K562 (cell line): Measurements from ENCODE around the gene MRPL38.

Experiments used
- GATA2 ChIP-seq: sonication (generic); formaldehyde crosslinking; IDR thresholded peaks from 2 replicates; pipeline ENCODE4 v1.4.0; 2020; ENCODE audit warnings: mild to moderate bottlenecking, missing genetic modification reagents
- ZKSCAN8 ChIP-seq: fragments of 200-800 bp; sonication (Bioruptor generic); IDR thresholded peaks from 2 replicates; pipeline ENCODE4 v1.6.1; 2016; ENCODE audit warnings: missing genetic modification characterization, missing compliant biosample characterization
- ZNF354B ChIP-seq: fragments of 250-450 bp; sonication (Bioruptor Pico); IDR thresholded peaks from 2 replicates; pipeline ENCODE4 v1.4.0; 2020
- TF ChIP-seq, protein P1 (sequence below), 3 experiments: IDR thresholded peaks in 2 of 3; conservative IDR thresholded peaks in 1 of 3; 2 replicates each; pipeline ENCODE4 v1.5.1; 2011 to 2012; ENCODE audit warnings: low read length in 3 of 3, mild to moderate bottlenecking in 3 of 3, control low read depth in 2 of 3, improper control_type of control experiment in 1 of 3, inconsistent platforms in 1 of 3, low read depth in 1 of 3, mixed read lengths in 1 of 3, moderate library complexity in 1 of 3; ENCODE audit not compliant: insufficient read depth in 2 of 3

DNA sequence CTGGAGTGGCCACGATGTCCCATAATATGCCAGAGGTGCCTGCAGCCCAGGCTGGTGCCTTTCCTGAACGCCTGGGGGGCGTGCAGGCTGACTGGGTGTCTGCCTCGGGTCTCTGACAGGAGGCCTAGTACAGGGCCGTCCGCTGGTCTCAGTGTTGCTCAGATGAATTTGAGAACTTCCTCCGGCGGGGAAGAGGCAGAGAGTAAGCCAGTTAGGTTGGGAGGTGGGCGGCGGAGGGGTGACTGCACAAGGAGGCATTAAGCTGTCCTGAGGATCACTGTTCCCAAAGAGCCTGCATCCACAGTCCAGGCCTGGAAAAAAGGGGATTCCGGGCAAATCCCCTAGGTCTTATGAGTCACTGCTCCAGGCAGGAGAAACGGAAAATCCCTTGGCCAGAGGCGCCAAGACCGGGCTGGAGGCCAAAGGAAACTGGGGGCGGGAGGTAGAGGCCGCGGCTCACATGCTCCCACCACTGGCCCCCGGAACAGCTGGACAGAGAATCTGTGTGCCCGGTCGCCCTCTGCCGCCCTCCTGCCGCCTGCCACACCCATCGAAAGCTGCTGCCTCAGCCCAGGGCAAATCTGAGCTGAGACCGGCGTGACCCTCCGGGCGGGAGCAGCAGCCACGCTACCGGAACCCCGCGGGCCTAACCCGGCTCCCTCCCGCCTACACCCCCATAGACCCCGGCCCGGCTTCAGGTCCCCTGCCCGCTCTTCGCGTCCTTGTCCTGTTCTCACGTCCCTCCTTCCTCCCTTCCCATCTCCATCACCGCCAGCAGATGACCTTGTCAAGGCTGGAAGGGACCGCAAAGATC lies 27.5 kb downstream of the MRPL38 start:
- TF ChIP-seq, protein P1, sequence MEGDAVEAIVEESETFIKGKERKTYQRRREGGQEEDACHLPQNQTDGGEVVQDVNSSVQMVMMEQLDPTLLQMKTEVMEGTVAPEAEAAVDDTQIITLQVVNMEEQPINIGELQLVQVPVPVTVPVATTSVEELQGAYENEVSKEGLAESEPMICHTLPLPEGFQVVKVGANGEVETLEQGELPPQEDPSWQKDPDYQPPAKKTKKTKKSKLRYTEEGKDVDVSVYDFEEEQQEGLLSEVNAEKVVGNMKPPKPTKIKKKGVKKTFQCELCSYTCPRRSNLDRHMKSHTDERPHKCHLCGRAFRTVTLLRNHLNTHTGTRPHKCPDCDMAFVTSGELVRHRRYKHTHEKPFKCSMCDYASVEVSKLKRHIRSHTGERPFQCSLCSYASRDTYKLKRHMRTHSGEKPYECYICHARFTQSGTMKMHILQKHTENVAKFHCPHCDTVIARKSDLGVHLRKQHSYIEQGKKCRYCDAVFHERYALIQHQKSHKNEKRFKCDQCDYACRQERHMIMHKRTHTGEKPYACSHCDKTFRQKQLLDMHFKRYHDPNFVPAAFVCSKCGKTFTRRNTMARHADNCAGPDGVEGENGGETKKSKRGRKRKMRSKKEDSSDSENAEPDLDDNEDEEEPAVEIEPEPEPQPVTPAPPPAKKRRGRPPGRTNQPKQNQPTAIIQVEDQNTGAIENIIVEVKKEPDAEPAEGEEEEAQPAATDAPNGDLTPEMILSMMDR (IDR thresholded peaks at IDR 0.05 in 2 of 3, conservative IDR thresholded peaks at IDR 0.05 in 1 of 3; ENCODE audit: insufficient read depth in 2 of 3, low read depth in 1 of 3, low read length in 3 of 3): no peak
- TF ChIP-seq ZKSCAN8 (CRISPR knock-in tag) (no peak), ZNF354B (CRISPR knock-in tag) (no peak), GATA2 (CRISPR knock-in tag) (no peak)
